OCI-LY7 (cell line): ENCODE data around the gene TAF11L13. TPM values are rescaled to one million over a fixed set of nuclear protein-coding genes. Genes with fewer than 3 reads are reported as not detected.

Experiments used
- BruUV-seq: library from RNA; stranded (reverse); fragments of 400-500 nt; replicated peaks from 2 replicates; lab custom pipeline; 2021; lab: Mats Ljungman, UMichigan
- CTCF ChIA-PET: fragments of 300-600 bp; sonication (Branson Sonifier 250); formaldehyde crosslinking; loops from one replicate; lab custom pipeline; 2022; ENCODE audit warnings: antibody characterized with exemption; ENCODE audit not compliant: unreplicated experiment; lab: Charles Lee
- POLR2A ChIA-PET: fragments of 300-600 bp; sonication (Branson Sonifier 250); formaldehyde crosslinking; loops from one replicate; lab custom pipeline; 2022; ENCODE audit warnings: antibody characterized with exemption; lab: Charles Lee
- DNase-seq: peaks from one replicate; pipeline ENCODE4 v3.0.0-alpha.2; 2015; ENCODE audit warnings: low spot score
- H2AFZ ChIP-seq: fragments of 200-600 bp; sonication (generic), shearing (Covaris generic); 2 replicates; pipeline ENCODE4 v1.6.1; 2014; ENCODE audit warnings: mild to moderate bottlenecking, antibody characterized with exemption, low read length, moderate library complexity
- H3K27ac ChIP-seq: fragments of 200-600 bp; sonication (generic); 2 replicates; pipeline ENCODE4 v1.5.1; 2014; ENCODE audit warnings: mixed run types, low read depth, mild to moderate bottlenecking, moderate library complexity, low read length, inconsistent platforms; ENCODE audit not compliant: poor library complexity, severe bottlenecking
- H3K36me3 ChIP-seq: fragments of 200-600 bp; sonication (generic); 2 replicates; pipeline ENCODE4 v1.6.1; 2014; ENCODE audit warnings: mild to moderate bottlenecking, antibody characterized with exemption, low read length, moderate library complexity, mixed read lengths; ENCODE audit not compliant: insufficient read depth
- H3K4me1 ChIP-seq: fragments of 200-600 bp; sonication (generic); 2 replicates; pipeline ENCODE4 v1.5.1; 2014; ENCODE audit warnings: mild to moderate bottlenecking, low read length; ENCODE audit not compliant: insufficient read depth, poor library complexity, severe bottlenecking
- H3K4me2 ChIP-seq: fragments of 200-600 bp; sonication (generic); 2 replicates; pipeline ENCODE4 v1.6.1; 2014; ENCODE audit warnings: mild to moderate bottlenecking, low read length
- H3K4me3 ChIP-seq: fragments of 200-600 bp; sonication (generic); 2 replicates; pipeline ENCODE4 v1.5.1; 2014; ENCODE audit warnings: mild to moderate bottlenecking, low read depth, low read length; ENCODE audit not compliant: poor library complexity, severe bottlenecking
- H3K79me2 ChIP-seq: fragments of 200-600 bp; sonication (generic); 2 replicates; pipeline ENCODE4 v1.6.1; 2016; ENCODE audit warnings: low read depth, mild to moderate bottlenecking, low read length, moderate library complexity, mixed read lengths; ENCODE audit not compliant: insufficient read depth
- H3K9me2 ChIP-seq: fragments of 200-600 bp; sonication (generic); 2 replicates; pipeline ENCODE4 v1.6.1; 2016; ENCODE audit warnings: mild to moderate bottlenecking, low read length, mixed read lengths; ENCODE audit not compliant: insufficient read depth
- H3K9me3 ChIP-seq: fragments of 200-600 bp; sonication (generic); 2 replicates; pipeline ENCODE4 v1.6.1; 2014; ENCODE audit warnings: mild to moderate bottlenecking, mixed run types, low read length, mixed read lengths
- H4K20me1 ChIP-seq: fragments of 200-600 bp; sonication (generic); 2 replicates; pipeline ENCODE4 v1.6.1; 2014; ENCODE audit warnings: mild to moderate bottlenecking, antibody characterized with exemption, low read length, moderate library complexity, mixed read lengths; ENCODE audit not compliant: insufficient read depth
- EZH2phosphoT487 ChIP-seq: fragments of 200-600 bp; sonication (generic); IDR thresholded peaks from 2 replicates; pipeline ENCODE4 v1.6.1; 2018; ENCODE audit warnings: low read depth, borderline replicate concordance, mild to moderate bottlenecking, mixed run types, antibody characterized with exemption, low read length, moderate library complexity, mixed read lengths
- intact Hi-C: fragments of 100-400 bp; cut with micrococcal nuclease; formaldehyde crosslinking; loops from one replicate; pipeline ENCODE4 v1.10.0; 2022; ENCODE audit not compliant: unreplicated experiment
- small RNA-seq: library from RNA; depleted of rRNA; stranded (forward); fragments of <200 nt; gene quantifications from one replicate; pipeline ENCODE3, GENCODE V24; 2014
- total RNA-seq, 2 experiments: library from RNA; depleted of rRNA in 1 of 2; stranded (reverse); fragments of >200 nt in 1 of 2; shearing (Covaris generic) in 1 of 2; gene quantifications; 2 replicates each; pipeline ENCODE4 v1.2.3, GENCODE V29; 2014 to 2022
- TF ChIP-seq, protein P1 (sequence below): fragments of 200-600 bp; sonication (generic); conservative IDR thresholded peaks from 2 replicates; pipeline ENCODE4 v1.5.1; 2014; ENCODE audit warnings: mild to moderate bottlenecking, antibody characterized with exemption, low read length, moderate library complexity, mixed read lengths

The TAF11L13 gene
- total RNA-seq, 2 experiments from 2014 or later, result not detected

- Histone ChIP-seq H3K9me3 (no peaks in the 10 kb centered on the region), H2AFZ (no peak overlapping the region), H3K27ac (no peak overlapping the region), H4K20me1 (no peaks in the 10 kb centered on the region), H3K4me1 (no peaks in the 10 kb centered on the region), H3K9me2 (no peaks in the 10 kb centered on the region), H3K79me2 (no peaks in the 10 kb centered on the region), H3K36me3 (no peaks in the 10 kb centered on the region), H3K4me3 (no peak overlapping the region), H3K4me2 (no peak overlapping the region)
- intact Hi-C loops, result no loop called here
- DNase-seq, result no peak
- TF ChIP-seq, protein P1, sequence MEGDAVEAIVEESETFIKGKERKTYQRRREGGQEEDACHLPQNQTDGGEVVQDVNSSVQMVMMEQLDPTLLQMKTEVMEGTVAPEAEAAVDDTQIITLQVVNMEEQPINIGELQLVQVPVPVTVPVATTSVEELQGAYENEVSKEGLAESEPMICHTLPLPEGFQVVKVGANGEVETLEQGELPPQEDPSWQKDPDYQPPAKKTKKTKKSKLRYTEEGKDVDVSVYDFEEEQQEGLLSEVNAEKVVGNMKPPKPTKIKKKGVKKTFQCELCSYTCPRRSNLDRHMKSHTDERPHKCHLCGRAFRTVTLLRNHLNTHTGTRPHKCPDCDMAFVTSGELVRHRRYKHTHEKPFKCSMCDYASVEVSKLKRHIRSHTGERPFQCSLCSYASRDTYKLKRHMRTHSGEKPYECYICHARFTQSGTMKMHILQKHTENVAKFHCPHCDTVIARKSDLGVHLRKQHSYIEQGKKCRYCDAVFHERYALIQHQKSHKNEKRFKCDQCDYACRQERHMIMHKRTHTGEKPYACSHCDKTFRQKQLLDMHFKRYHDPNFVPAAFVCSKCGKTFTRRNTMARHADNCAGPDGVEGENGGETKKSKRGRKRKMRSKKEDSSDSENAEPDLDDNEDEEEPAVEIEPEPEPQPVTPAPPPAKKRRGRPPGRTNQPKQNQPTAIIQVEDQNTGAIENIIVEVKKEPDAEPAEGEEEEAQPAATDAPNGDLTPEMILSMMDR, result no peak
- TF ChIP-seq EZH2phosphoT487, result no peak
- no TSS peak for BruUV-seq
- POLR2A ChIA-PET, result no interaction called here
- CTCF ChIA-PET, result no interaction called here
These were observed 47.8 kb downstream of the TAF11L13 start for GRCh38 chr5:17679597-17680203.

DNA sequence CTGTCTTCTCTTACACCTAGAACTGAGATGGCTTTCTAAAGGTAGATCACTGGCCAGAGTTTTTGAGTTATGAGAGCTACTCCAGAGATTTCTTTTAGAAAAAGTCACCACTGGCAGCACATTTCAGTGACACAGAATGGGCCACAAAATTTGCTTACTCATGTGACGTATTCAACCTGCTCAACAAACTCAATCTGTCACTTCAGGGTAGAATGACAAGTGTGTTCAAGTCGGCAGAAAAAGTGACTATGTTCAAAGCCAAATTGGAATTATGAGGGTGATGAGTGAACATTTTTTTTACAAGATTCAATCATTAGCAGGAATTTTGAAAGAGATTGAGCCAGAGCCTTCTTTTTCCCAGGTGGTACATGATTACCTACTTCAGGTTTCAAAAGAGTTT is 48.8 kb downstream of the TAF11L13 start:
- CTCF ChIA-PET, result no interaction called here
- BruUV-seq, result no TSS peak

More for the DNA sequence above, 48.8 kb downstream of the TAF11L13 start:
- intact Hi-C loops, result no loop called here
- no peak overlapping the region for H3K4me3 ChIP-seq
- H4K20me1 ChIP-seq, result no peaks in the 10 kb centered on the region
- no peaks in the 10 kb centered on the region for H3K4me1 ChIP-seq
- DNase-seq, result no peak
- no peaks in the 10 kb centered on the region for H3K36me3 ChIP-seq
- no peak overlapping the region for H3K4me2 ChIP-seq
- TF ChIP-seq EZH2phosphoT487, result no peak
- TF ChIP-seq, protein P1, result no peak
- no peak overlapping the region for H3K27ac ChIP-seq
- H3K9me2 ChIP-seq, result no peaks in the 10 kb centered on the region
- H3K9me3 ChIP-seq, result no peaks in the 10 kb centered on the region
- POLR2A ChIA-PET, result no interaction called here
- no peak overlapping the region for H2AFZ ChIP-seq
- H3K79me2 ChIP-seq, result no peaks in the 10 kb centered on the region

Small RNA genes within 50 kb of the gene (small RNA-seq; reads per million reads assigned to genes)
- gene AC233724.1 (not detected), gene AC233724.12 (not detected), gene AC233724.2 (not detected), gene AC233724.3 (not detected), gene AC233724.4 (not detected), gene AC233724.6 (not detected), gene AC233724.7 (not detected)

Other genes starting within 250 kb of the TAF11L13 start
- not detected in 2 replicates for gene TAF11L2, start 133.9 kb upstream of the TAF11L13 start, total RNA-seq (2014; rRNA removed; shearing (Covaris generic))
- gene TAF11L2, start 133.9 kb upstream of the TAF11L13 start, total RNA-seq (2022), result not detected in 2 replicates
- gene TAF11L3, start 113.7 kb upstream of the TAF11L13 start, total RNA-seq (2014; rRNA removed; shearing (Covaris generic)), result not detected in 2 replicates
- not detected in 2 replicates for gene TAF11L3, start 113.7 kb upstream of the TAF11L13 start, total RNA-seq (2022)
- not detected in 2 replicates for gene TAF11L4, start 110.3 kb upstream of the TAF11L13 start, total RNA-seq (2014; rRNA removed; shearing (Covaris generic))
- not detected in 2 replicates for gene TAF11L4, start 110.3 kb upstream of the TAF11L13 start, total RNA-seq (2022)
- not detected in 2 replicates for gene TAF11L5, start 106.9 kb upstream of the TAF11L13 start, total RNA-seq (2014; rRNA removed; shearing (Covaris generic))
- not detected in 2 replicates for gene TAF11L5, start 106.9 kb upstream of the TAF11L13 start, total RNA-seq (2022)
- gene TAF11L6, start 103.4 kb upstream of the TAF11L13 start, total RNA-seq (2014; rRNA removed; shearing (Covaris generic)), result not detected in 2 replicates
- not detected in 2 replicates for gene TAF11L6, start 103.4 kb upstream of the TAF11L13 start, total RNA-seq (2022)
- gene TAF11L7, start 46.3 kb upstream of the TAF11L13 start, total RNA-seq (2014; rRNA removed; shearing (Covaris generic)), result not detected in 2 replicates
- not detected in 2 replicates for gene TAF11L7, start 46.3 kb upstream of the TAF11L13 start, total RNA-seq (2022)
- not detected in 2 replicates for gene TAF11L8, start 41.1 kb upstream of the TAF11L13 start, total RNA-seq (2014; rRNA removed; shearing (Covaris generic))
- not detected in 2 replicates for gene TAF11L8, start 41.1 kb upstream of the TAF11L13 start, total RNA-seq (2022)
- gene TAF11L9, start 37.7 kb upstream of the TAF11L13 start, total RNA-seq (2014; rRNA removed; shearing (Covaris generic)), result not detected in 2 replicates
- gene TAF11L9, start 37.7 kb upstream of the TAF11L13 start, total RNA-seq (2022), result not detected in 2 replicates
- not detected in 2 replicates for gene TAF11L10, start 34.3 kb upstream of the TAF11L13 start, total RNA-seq (2014; rRNA removed; shearing (Covaris generic))
- not detected in 2 replicates for gene TAF11L10, start 34.3 kb upstream of the TAF11L13 start, total RNA-seq (2022)
- not detected in 2 replicates for gene TAF11L11, start 27.9 kb upstream of the TAF11L13 start, total RNA-seq (2014; rRNA removed; shearing (Covaris generic))
- gene TAF11L11, start 27.9 kb upstream of the TAF11L13 start, total RNA-seq (2022), result not detected in 2 replicates
- gene TAF11L12, start 21.7 kb upstream of the TAF11L13 start, total RNA-seq (2014; rRNA removed; shearing (Covaris generic)), result not detected in 2 replicates
- not detected in 2 replicates for gene TAF11L12, start 21.7 kb upstream of the TAF11L13 start, total RNA-seq (2022)
- not detected in 2 replicates for gene TAF11L14, start 2.4 kb downstream of the TAF11L13 start, total RNA-seq (2014; rRNA removed; shearing (Covaris generic))
- not detected in 2 replicates for gene TAF11L14, start 2.4 kb downstream of the TAF11L13 start, total RNA-seq (2022)